Measurements from ENCODE around the gene JMJD7. TPM values are rescaled to one million over a fixed set of nuclear protein-coding genes. Genes with fewer than 3 reads are reported as not detected.

Gene JMJD7
- total RNA-seq, 1 experiment from 2014 or later: 11.7 TPM

GRCh38 chr15:41799488-41799805 is 28.4 kb upstream of the JMJD7 start:
- Histone ChIP-seq H3K79me2 (ENCODE audit: low read depth) (no peaks in the 10 kb centered on the region), H3K4me1 (replicated peaks; ENCODE audit: insufficient read depth) (peaks cover 20% of the 10 kb centered on the region), H3K9me2 (ENCODE audit: insufficient read depth) (no peaks in the 10 kb centered on the region), H3K27me3 (ENCODE audit: insufficient read depth, low read depth) (no peaks in the 10 kb centered on the region), H2AFZ (no peak overlapping the region), H3K27ac (no peak overlapping the region), H3K9me3 (ENCODE audit: insufficient read depth, low read depth) (no peaks in the 10 kb centered on the region), H3K4me2 (no peak overlapping the region), H4K20me1 (ENCODE audit: insufficient read depth) (no peaks in the 10 kb centered on the region), H3F3A (ENCODE audit: insufficient read depth, low read depth) (no peaks in the 10 kb centered on the region), H3K36me3 (ENCODE audit: low read depth) (no peaks in the 10 kb centered on the region), H3K4me3 (no peak overlapping the region)
- no peak for TF ChIP-seq EZH2 (IDR thresholded peaks at IDR 0.05; ENCODE audit: low read depth)
- TF ChIP-seq CTCF (conservative IDR thresholded peaks at IDR 0.05): no peak
- intact Hi-C loops (cut with micrococcal nuclease; ENCODE audit: unreplicated experiment): no loop called here
- POLR2A ChIA-PET (ENCODE audit: unreplicated experiment): no interaction called here
- no peak for DNase-seq
- BruUV-seq (replicated peaks): no TSS peak
- CTCF ChIA-PET: no interaction called here

DNA sequence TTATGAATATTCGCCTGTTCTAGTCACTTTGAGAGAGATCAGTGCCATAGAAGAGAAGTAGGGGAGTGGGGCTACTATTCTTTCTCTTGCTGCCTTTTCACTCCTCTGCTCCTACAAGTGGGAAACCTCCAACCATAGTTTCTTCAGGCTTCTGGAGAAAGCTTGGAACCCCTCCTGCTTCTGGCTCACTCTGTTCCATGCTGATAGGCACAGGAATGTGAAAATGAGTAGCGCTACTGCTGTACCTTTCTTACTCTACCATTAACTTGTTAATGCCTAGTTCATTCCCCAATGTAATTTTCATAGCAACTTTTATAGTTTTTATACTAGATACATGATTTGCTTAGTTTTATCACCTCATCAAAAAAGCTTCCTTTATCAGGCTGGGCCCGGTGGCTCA is 26.7 kb upstream of the JMJD7 start:
- H3K4me2 ChIP-seq: no peak overlapping the region
- H3K4me3 ChIP-seq: no peak overlapping the region
- ChIA-PET CTCF (no interaction called here), POLR2A (ENCODE audit: unreplicated experiment) (no interaction called here)
- no peaks in the 10 kb centered on the region for H3K27me3 ChIP-seq (ENCODE audit: insufficient read depth, low read depth)
- no peaks in the 10 kb centered on the region for H3K36me3 ChIP-seq (ENCODE audit: low read depth)
- DNase-seq: no peak
- no peaks in the 10 kb centered on the region for H4K20me1 ChIP-seq (ENCODE audit: insufficient read depth)
- no peaks in the 10 kb centered on the region for H3K79me2 ChIP-seq (ENCODE audit: low read depth)
- H3F3A ChIP-seq (ENCODE audit: insufficient read depth, low read depth): no peaks in the 10 kb centered on the region
- peaks cover 20% of the 10 kb centered on the region for H3K4me1 ChIP-seq (replicated peaks; ENCODE audit: insufficient read depth)
- no peaks in the 10 kb centered on the region for H3K9me3 ChIP-seq (ENCODE audit: insufficient read depth, low read depth)
- H3K27ac ChIP-seq: no peak overlapping the region
- no TSS peak for BruUV-seq (replicated peaks)
- H3K9me2 ChIP-seq (ENCODE audit: insufficient read depth): no peaks in the 10 kb centered on the region
- H2AFZ ChIP-seq: no peak overlapping the region
- intact Hi-C loops (cut with micrococcal nuclease; ENCODE audit: unreplicated experiment): no loop called here
- TF ChIP-seq CTCF (conservative IDR thresholded peaks at IDR 0.05) (no peak), EZH2 (IDR thresholded peaks at IDR 0.05; ENCODE audit: low read depth) (no peak)

DNA sequence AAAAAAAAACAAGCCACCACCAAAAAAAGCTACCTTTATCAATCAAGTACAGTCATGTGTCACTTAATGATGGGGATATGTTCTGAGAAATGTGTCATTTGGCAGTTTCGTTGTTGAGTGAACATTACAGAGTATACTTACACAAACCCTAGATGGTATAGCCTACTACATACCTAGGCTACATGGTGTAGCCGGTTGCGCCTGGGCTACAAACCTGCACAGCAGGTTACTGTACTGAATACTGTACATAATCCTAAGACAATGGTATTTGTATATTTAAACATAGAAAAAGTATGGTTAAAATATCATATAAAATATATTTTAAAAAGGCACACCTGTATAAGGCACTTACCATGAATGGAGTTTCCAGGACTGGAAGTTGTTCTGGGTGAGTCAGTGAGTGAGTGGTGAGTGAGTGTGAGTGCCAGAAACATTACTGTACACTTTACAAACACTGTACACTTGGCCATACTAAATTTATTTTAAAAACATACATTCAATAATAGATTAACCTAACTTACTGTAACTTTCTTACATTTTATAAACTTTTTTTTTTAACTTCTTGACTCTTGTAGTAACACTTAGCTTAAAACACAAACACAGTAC is 25.9 kb upstream of the JMJD7 start:
- intact Hi-C loops (cut with micrococcal nuclease; ENCODE audit: unreplicated experiment): no loop called here
- TF ChIP-seq CTCF (conservative IDR thresholded peaks at IDR 0.05): no peak
- no peak for TF ChIP-seq EZH2 (IDR thresholded peaks at IDR 0.05; ENCODE audit: low read depth)
- no peaks in the 10 kb centered on the region for H3F3A ChIP-seq (ENCODE audit: insufficient read depth, low read depth)
- H4K20me1 ChIP-seq (ENCODE audit: insufficient read depth): no peaks in the 10 kb centered on the region
- POLR2A ChIA-PET (ENCODE audit: unreplicated experiment): no interaction called here
- H3K9me2 ChIP-seq (ENCODE audit: insufficient read depth): no peaks in the 10 kb centered on the region
- BruUV-seq (replicated peaks): no TSS peak
- peaks cover 16% of the 10 kb centered on the region for H3K4me1 ChIP-seq (replicated peaks; ENCODE audit: insufficient read depth)
- H3K4me2 ChIP-seq: no peak overlapping the region
- H3K9me3 ChIP-seq (ENCODE audit: insufficient read depth, low read depth): no peaks in the 10 kb centered on the region
- no peak overlapping the region for H3K27ac ChIP-seq
- no peaks in the 10 kb centered on the region for H3K79me2 ChIP-seq (ENCODE audit: low read depth)
- CTCF ChIA-PET: no interaction called here
- no peaks in the 10 kb centered on the region for H3K36me3 ChIP-seq (ENCODE audit: low read depth)
- no peak overlapping the region for H2AFZ ChIP-seq
- no peak for DNase-seq
- no peaks in the 10 kb centered on the region for H3K27me3 ChIP-seq (ENCODE audit: insufficient read depth, low read depth)
- no peak overlapping the region for H3K4me3 ChIP-seq
